ENCODE results near the gene PYGB. TPM values are rescaled to one million over a fixed set of nuclear protein-coding genes. Genes with fewer than 3 reads are reported as not detected.

The PYGB gene
- total and polyA plus RNA-seq, 2 experiments from 2014 or later: 45.3 to 61.1 TPM

GRCh38 chr20:25313593-25313992 lies 65.7 kb downstream of the PYGB start:
- DNase-seq (ENCODE audit: low spot score): no peak
- H3K27ac ChIP-seq: no peak overlapping the region
- no peak overlapping the region for H2AFZ ChIP-seq
- no peak overlapping the region for H3K4me3 ChIP-seq
- no peaks in the 10 kb centered on the region for H3K9me3 ChIP-seq (ENCODE audit: low read depth)
- H3K36me3 ChIP-seq (replicated peaks; ENCODE audit: insufficient read depth, low read depth): no peaks in the 10 kb centered on the region
- H3K4me2 ChIP-seq: no peak overlapping the region
- TF ChIP-seq CTCF (IDR thresholded peaks at IDR 0.05; ENCODE audit: poor library complexity) (no peak), EZH2phosphoT487 (IDR thresholded peaks at IDR 0.05; ENCODE audit: low read depth, severe bottlenecking, unreplicated experiment) (no peak), EZH2 (IDR thresholded peaks at IDR 0.05; ENCODE audit: borderline replicate concordance) (no peak)
- WGBS (ENCODE audit: low lambda C conversion rate, missing lambda C conversion rate): 88% methylated on average over 2 of the region's 2 CpGs
- no peaks in the 10 kb centered on the region for H4K20me1 ChIP-seq (ENCODE audit: insufficient read depth, poor library complexity, severe bottlenecking)
- H3K79me2 ChIP-seq: peaks cover 5% of the 10 kb centered on the region
- peaks cover 29% of the 10 kb centered on the region for H3K4me1 ChIP-seq (ENCODE audit: insufficient read depth)
- H3K27me3 ChIP-seq: no peaks in the 10 kb centered on the region
- H3K9me2 ChIP-seq (replicated peaks; ENCODE audit: insufficient read depth): no peaks in the 10 kb centered on the region

GRCh38 chr20:25314497-25315417 lies 66.9 kb downstream of the PYGB start:
- H3K27ac ChIP-seq: no peak overlapping the region
- no peak overlapping the region for H2AFZ ChIP-seq
- no peaks in the 10 kb centered on the region for H3K9me2 ChIP-seq (replicated peaks; ENCODE audit: insufficient read depth)
- H4K20me1 ChIP-seq (ENCODE audit: insufficient read depth, poor library complexity, severe bottlenecking): no peaks in the 10 kb centered on the region
- no peak overlapping the region for H3K4me2 ChIP-seq
- peaks cover 21% of the 10 kb centered on the region for H3K4me1 ChIP-seq (ENCODE audit: insufficient read depth)
- no peak overlapping the region for H3K4me3 ChIP-seq
- H3K79me2 ChIP-seq: peaks cover 12% of the 10 kb centered on the region
- H3K36me3 ChIP-seq (replicated peaks; ENCODE audit: insufficient read depth, low read depth): no peaks in the 10 kb centered on the region
- H3K9me3 ChIP-seq (ENCODE audit: low read depth): no peaks in the 10 kb centered on the region
- peak; percentile 3 for TF ChIP-seq CTCF (IDR thresholded peaks at IDR 0.05; ENCODE audit: poor library complexity)
- TF ChIP-seq EZH2 (IDR thresholded peaks at IDR 0.05; ENCODE audit: borderline replicate concordance): no peak
- TF ChIP-seq EZH2phosphoT487 (IDR thresholded peaks at IDR 0.05; ENCODE audit: low read depth, severe bottlenecking, unreplicated experiment): no peak
- no peaks in the 10 kb centered on the region for H3K27me3 ChIP-seq
- WGBS (ENCODE audit: low lambda C conversion rate, missing lambda C conversion rate): 91% methylated on average over 17 of the region's 17 CpGs
- DNase-seq (ENCODE audit: low spot score): no peak

GRCh38 chr20:25315418-25316210 lies 67.7 kb downstream of the PYGB start:
- WGBS (ENCODE audit: low lambda C conversion rate, missing lambda C conversion rate): 94% methylated on average over 8 of the region's 8 CpGs
- H3K4me2 ChIP-seq: no peak overlapping the region
- no peaks in the 10 kb centered on the region for H3K27me3 ChIP-seq

More at GRCh38 chr20:25315418-25316210, 67.7 kb downstream of the PYGB start:
- no peaks in the 10 kb centered on the region for H4K20me1 ChIP-seq (ENCODE audit: insufficient read depth, poor library complexity, severe bottlenecking)
- H3K27ac ChIP-seq: no peak overlapping the region
- peaks cover 14% of the 10 kb centered on the region for H3K4me1 ChIP-seq (ENCODE audit: insufficient read depth)
- H3K79me2 ChIP-seq: peaks cover 19% of the 10 kb centered on the region
- no peak overlapping the region for H3K4me3 ChIP-seq
- no peaks in the 10 kb centered on the region for H3K9me2 ChIP-seq (replicated peaks; ENCODE audit: insufficient read depth)
- no peaks in the 10 kb centered on the region for H3K36me3 ChIP-seq (replicated peaks; ENCODE audit: insufficient read depth, low read depth)
- TF ChIP-seq CTCF (IDR thresholded peaks at IDR 0.05; ENCODE audit: poor library complexity) (no peak), EZH2phosphoT487 (IDR thresholded peaks at IDR 0.05; ENCODE audit: low read depth, severe bottlenecking, unreplicated experiment) (no peak), EZH2 (IDR thresholded peaks at IDR 0.05; ENCODE audit: borderline replicate concordance) (no peak)
- no peak overlapping the region for H2AFZ ChIP-seq
- no peaks in the 10 kb centered on the region for H3K9me3 ChIP-seq (ENCODE audit: low read depth)
- DNase-seq (ENCODE audit: low spot score): no peak

All from hepatocyte (in vitro differentiated cells).